ENCODE measurements around the gene RALGPS1.
A peak's percentile ranks its signal among the peaks of the same experiment; 100 is the strongest.

Gene RALGPS1

DNA sequence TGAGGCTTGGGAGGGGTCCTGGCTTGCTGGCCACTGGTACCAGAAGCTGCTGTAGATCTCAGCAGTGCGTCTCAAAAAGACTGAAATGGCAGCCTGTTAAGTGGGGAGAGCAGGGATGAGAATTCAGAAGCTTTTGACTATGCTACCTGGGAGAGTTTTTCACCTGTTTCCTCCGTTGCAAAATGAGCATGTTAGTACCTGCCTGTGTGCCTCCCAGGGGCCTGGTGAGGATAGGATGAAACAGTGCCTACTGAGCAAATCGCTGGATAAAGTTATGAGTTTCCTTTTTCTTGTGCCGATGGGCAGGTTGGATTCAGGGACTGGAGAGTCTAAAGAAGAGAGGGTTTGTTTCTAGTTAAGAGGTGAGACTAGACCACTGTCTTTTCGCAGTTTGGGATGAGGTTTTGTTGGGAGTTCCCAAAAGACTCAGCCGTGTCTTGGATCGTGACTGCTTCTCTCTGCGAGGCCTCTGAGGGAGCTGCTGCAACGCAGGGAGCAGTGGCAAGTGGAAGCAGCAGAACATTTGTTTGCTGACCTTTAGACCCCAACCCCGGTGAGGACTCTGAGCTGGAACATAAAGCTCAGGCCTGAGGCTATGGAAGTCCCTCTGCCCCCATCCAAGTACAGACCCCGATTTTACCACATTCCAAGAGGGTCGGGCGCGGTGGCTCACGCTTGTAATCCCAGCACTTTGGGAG lies 1.4 kb downstream of the RALGPS1 start:
- Histone ChIP-seq H3K27me3 (ENCODE audit: insufficient read depth, poor library complexity, severe bottlenecking) (no peaks in the 10 kb centered on the region), H3K9me3 (ENCODE audit: severe bottlenecking) (peaks cover 2% of the 10 kb centered on the region), H3K27ac (ENCODE audit: poor library complexity, severe bottlenecking) (no peak overlapping the region), H3K4me1 (ENCODE audit: insufficient read depth, poor library complexity, severe bottlenecking) (no peaks in the 10 kb centered on the region), H3K4me3 (ENCODE audit: severe bottlenecking) (no peak overlapping the region), H3K36me3 (ENCODE audit: low read depth) (no peaks in the 10 kb centered on the region)
- DNase-seq (ENCODE audit: low spot score) (no peak), ATAC-seq (ENCODE audit: low read depth) (peak; percentile 35; the same call in 2 of the 3 replicates)
- TF ChIP-seq, protein P1, sequence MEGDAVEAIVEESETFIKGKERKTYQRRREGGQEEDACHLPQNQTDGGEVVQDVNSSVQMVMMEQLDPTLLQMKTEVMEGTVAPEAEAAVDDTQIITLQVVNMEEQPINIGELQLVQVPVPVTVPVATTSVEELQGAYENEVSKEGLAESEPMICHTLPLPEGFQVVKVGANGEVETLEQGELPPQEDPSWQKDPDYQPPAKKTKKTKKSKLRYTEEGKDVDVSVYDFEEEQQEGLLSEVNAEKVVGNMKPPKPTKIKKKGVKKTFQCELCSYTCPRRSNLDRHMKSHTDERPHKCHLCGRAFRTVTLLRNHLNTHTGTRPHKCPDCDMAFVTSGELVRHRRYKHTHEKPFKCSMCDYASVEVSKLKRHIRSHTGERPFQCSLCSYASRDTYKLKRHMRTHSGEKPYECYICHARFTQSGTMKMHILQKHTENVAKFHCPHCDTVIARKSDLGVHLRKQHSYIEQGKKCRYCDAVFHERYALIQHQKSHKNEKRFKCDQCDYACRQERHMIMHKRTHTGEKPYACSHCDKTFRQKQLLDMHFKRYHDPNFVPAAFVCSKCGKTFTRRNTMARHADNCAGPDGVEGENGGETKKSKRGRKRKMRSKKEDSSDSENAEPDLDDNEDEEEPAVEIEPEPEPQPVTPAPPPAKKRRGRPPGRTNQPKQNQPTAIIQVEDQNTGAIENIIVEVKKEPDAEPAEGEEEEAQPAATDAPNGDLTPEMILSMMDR (IDR thresholded peaks at IDR 0.05; ENCODE audit: poor library complexity, severe bottlenecking) = no peak

DNA sequence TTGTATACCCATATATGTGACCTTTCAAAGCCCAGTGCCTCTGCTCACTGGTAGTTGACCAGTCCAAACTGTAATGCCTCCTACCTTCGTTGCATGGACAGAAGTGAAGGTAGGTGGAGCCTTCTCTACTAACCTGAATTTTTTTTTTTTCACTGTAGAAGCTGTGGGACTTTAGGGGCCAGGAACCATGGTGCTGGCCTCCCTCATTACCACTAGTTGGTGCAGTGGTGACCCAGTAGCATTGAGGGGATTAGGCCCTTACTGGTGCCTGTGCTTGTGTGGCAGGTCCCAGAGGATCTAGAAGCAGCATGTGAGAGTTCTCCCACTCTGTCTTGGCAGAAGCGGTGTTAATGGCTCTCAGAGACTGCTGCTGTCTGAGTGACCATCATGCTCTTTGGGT lies 2.3 kb downstream of the RALGPS1 start:
- Histone ChIP-seq H3K9me3 (ENCODE audit: severe bottlenecking) (peaks cover 1% of the 10 kb centered on the region), H3K27ac (ENCODE audit: poor library complexity, severe bottlenecking) (no peak overlapping the region), H3K27me3 (ENCODE audit: insufficient read depth, poor library complexity, severe bottlenecking) (no peaks in the 10 kb centered on the region), H3K36me3 (ENCODE audit: low read depth) (no peaks in the 10 kb centered on the region), H3K4me3 (ENCODE audit: severe bottlenecking) (no peak overlapping the region), H3K4me1 (ENCODE audit: insufficient read depth, poor library complexity, severe bottlenecking) (no peaks in the 10 kb centered on the region)
- ATAC-seq (ENCODE audit: low read depth) (no peak), DNase-seq (ENCODE audit: low spot score) (no peak)
- TF ChIP-seq, protein P1 (IDR thresholded peaks at IDR 0.05; ENCODE audit: poor library complexity, severe bottlenecking) = no peak

DNA sequence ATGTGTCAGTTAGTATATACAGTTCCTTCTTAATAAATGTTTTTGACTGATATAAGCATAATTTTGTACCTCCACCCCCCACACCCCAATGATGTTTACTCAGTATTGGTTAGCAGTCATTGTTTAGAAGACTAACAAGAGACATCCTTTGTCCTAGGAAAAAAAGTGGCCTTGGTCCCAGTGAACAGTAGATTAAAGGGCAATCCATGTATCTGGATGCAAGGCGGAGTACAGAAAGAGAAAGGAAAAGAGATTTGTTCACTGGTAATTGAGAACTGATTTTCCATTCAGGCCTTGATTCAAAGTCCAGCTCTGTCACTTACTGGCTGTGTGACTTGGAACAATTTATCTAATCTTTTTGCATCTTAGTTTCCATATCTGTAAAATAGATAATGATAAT lies 4.6 kb downstream of the RALGPS1 start:
- ATAC-seq (ENCODE audit: low read depth) = no peak
- Histone ChIP-seq H3K27ac (ENCODE audit: poor library complexity, severe bottlenecking) (no peak overlapping the region), H3K4me3 (ENCODE audit: severe bottlenecking) (no peak overlapping the region), H3K27me3 (ENCODE audit: insufficient read depth, poor library complexity, severe bottlenecking) (no peaks in the 10 kb centered on the region), H3K9me3 (ENCODE audit: severe bottlenecking) (no peaks in the 10 kb centered on the region), H3K36me3 (ENCODE audit: low read depth) (no peaks in the 10 kb centered on the region), H3K4me1 (ENCODE audit: insufficient read depth, poor library complexity, severe bottlenecking) (no peaks in the 10 kb centered on the region)
- TF ChIP-seq, protein P1 (IDR thresholded peaks at IDR 0.05; ENCODE audit: poor library complexity, severe bottlenecking) = no peak
- no peak for DNase-seq (ENCODE audit: low spot score)

DNA sequence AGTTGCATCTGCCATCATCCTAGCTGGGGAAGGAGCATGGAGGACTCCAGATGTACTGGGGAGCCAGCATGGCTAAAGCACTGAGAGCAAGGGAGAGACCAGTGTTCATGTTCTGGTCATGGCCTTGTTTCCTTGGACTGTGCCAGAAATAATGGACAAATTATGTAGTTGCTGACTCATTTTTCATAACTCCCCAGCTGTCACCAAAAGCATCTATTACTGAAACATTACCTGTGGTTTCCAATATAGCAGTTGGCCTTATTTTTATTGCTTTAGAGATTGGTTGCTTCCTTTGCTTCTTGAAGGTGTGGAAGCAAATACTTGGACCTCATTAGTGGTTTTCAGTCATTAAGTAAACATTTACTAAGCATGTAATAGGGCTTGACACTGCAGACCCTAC lies 11.3 kb downstream of the RALGPS1 start:
- Histone ChIP-seq H3K4me3 (ENCODE audit: severe bottlenecking) (no peak overlapping the region), H3K27me3 (ENCODE audit: insufficient read depth, poor library complexity, severe bottlenecking) (no peaks in the 10 kb centered on the region), H3K36me3 (ENCODE audit: low read depth) (no peaks in the 10 kb centered on the region), H3K4me1 (ENCODE audit: insufficient read depth, poor library complexity, severe bottlenecking) (no peaks in the 10 kb centered on the region), H3K9me3 (ENCODE audit: severe bottlenecking) (no peaks in the 10 kb centered on the region), H3K27ac (ENCODE audit: poor library complexity, severe bottlenecking) (no peak overlapping the region)
- no peak for ATAC-seq (ENCODE audit: low read depth)
- TF ChIP-seq, protein P1 (IDR thresholded peaks at IDR 0.05; ENCODE audit: poor library complexity, severe bottlenecking) = no peak
- DNase-seq (ENCODE audit: low spot score) = no peak

DNA sequence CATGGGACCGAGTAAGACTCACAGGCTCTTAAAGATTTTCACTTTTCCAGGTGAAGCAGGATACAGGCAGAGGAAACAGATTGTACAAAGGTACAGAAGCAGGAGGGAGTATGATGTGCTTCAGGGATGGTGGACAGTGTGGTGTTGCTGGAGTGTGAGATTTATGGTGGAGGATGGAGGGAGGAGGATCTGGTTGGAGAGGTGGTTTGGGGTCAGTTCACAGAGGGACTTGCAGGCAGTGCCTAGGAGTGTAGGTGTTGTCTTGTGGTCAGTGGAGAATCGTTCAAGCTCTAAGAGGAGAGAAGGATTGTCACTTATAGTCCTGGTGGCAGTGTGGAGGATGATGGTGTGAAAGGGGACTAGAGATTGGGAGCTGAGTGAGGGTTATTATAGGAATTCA lies 11.8 kb downstream of the RALGPS1 start:
- Histone ChIP-seq H3K9me3 (ENCODE audit: severe bottlenecking) (no peaks in the 10 kb centered on the region), H3K27ac (ENCODE audit: poor library complexity, severe bottlenecking) (no peak overlapping the region), H3K36me3 (ENCODE audit: low read depth) (no peaks in the 10 kb centered on the region), H3K4me3 (ENCODE audit: severe bottlenecking) (no peak overlapping the region), H3K27me3 (ENCODE audit: insufficient read depth, poor library complexity, severe bottlenecking) (no peaks in the 10 kb centered on the region), H3K4me1 (ENCODE audit: insufficient read depth, poor library complexity, severe bottlenecking) (no peaks in the 10 kb centered on the region)
- ATAC-seq (ENCODE audit: low read depth) (no peak), DNase-seq (ENCODE audit: low spot score) (no peak)
- TF ChIP-seq, protein P1 (IDR thresholded peaks at IDR 0.05; ENCODE audit: poor library complexity, severe bottlenecking) = no peak
